Type B pancreatic cell (in vitro differentiated cells): ENCODE results near the gene GGT6. TPM values are rescaled to one million over a fixed set of nuclear protein-coding genes. Genes with fewer than 3 reads are reported as not detected.

ENCODE experiments used
- DNase-seq: peaks from one replicate; pipeline ENCODE4 v3.0.0; 2021; ENCODE audit warnings: mixed read lengths; ENCODE audit not compliant: unreplicated experiment; ENCODE audit errors: extremely low spot score
- H3K27ac Mint-ChIP-seq: 2 replicates; pipeline ENCODE4 v1.8.0; 2021; ENCODE audit warnings: mild to moderate bottlenecking, mixed read lengths
- H3K27me3 Mint-ChIP-seq: 2 replicates; pipeline ENCODE4 v1.8.0; 2021; ENCODE audit warnings: mixed read lengths
- H3K36me3 Mint-ChIP-seq: 2 replicates; pipeline ENCODE4 v1.8.0; 2021; ENCODE audit warnings: mixed read lengths
- H3K4me1 Mint-ChIP-seq: one replicate; pipeline ENCODE4 v1.8.0; 2021; ENCODE audit warnings: mixed read lengths; ENCODE audit not compliant: unreplicated experiment
- H3K4me3 Mint-ChIP-seq: 2 replicates; pipeline ENCODE4 v1.8.0; 2021; ENCODE audit warnings: mild to moderate bottlenecking, mixed read lengths
- H3K9me3 Mint-ChIP-seq: 2 replicates; pipeline ENCODE4 v1.8.0; 2021; ENCODE audit warnings: mixed read lengths
- total RNA-seq: library from RNA; stranded (reverse); gene quantifications from 2 replicates; pipeline ENCODE4 v1.2.1, GENCODE V29; 2021; ENCODE audit warnings: low replicate concordance
- TF ChIP-seq, protein P1 (sequence below): fragments of 200-600 bp; sonication (generic); conservative IDR thresholded peaks from 2 replicates; pipeline ENCODE4 v1.5.0; 2021; ENCODE audit warnings: antibody characterized with exemption, mild to moderate bottlenecking

GGT6 gene
- total RNA-seq, 1 donor from 2014 or later: 1.4 TPM

- H3K27me3 Mint-ChIP-seq: no peaks in the 10 kb centered on the region
- no peaks in the 10 kb centered on the region for H3K9me3 Mint-ChIP-seq
- no peak for DNase-seq
- no peaks in the 10 kb centered on the region for H3K36me3 Mint-ChIP-seq
- H3K4me1 Mint-ChIP-seq: peaks cover 22% of the 10 kb centered on the region
- peak overlapping the region; percentile 48 for H3K27ac Mint-ChIP-seq
- TF ChIP-seq, protein P1, sequence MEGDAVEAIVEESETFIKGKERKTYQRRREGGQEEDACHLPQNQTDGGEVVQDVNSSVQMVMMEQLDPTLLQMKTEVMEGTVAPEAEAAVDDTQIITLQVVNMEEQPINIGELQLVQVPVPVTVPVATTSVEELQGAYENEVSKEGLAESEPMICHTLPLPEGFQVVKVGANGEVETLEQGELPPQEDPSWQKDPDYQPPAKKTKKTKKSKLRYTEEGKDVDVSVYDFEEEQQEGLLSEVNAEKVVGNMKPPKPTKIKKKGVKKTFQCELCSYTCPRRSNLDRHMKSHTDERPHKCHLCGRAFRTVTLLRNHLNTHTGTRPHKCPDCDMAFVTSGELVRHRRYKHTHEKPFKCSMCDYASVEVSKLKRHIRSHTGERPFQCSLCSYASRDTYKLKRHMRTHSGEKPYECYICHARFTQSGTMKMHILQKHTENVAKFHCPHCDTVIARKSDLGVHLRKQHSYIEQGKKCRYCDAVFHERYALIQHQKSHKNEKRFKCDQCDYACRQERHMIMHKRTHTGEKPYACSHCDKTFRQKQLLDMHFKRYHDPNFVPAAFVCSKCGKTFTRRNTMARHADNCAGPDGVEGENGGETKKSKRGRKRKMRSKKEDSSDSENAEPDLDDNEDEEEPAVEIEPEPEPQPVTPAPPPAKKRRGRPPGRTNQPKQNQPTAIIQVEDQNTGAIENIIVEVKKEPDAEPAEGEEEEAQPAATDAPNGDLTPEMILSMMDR: no peak
- H3K4me3 Mint-ChIP-seq: peak overlapping the region; percentile 44
Observed at GRCh38 chr17:4557626-4558346, 2.6 kb downstream of the GGT6 start.

- H3K27ac Mint-ChIP-seq: no peak overlapping the region
- peak overlapping the region; percentile 47 for H3K4me3 Mint-ChIP-seq
- H3K9me3 Mint-ChIP-seq: no peaks in the 10 kb centered on the region
- peaks cover 22% of the 10 kb centered on the region for H3K4me1 Mint-ChIP-seq
- DNase-seq: no peak
- H3K27me3 Mint-ChIP-seq: no peaks in the 10 kb centered on the region
- H3K36me3 Mint-ChIP-seq: no peaks in the 10 kb centered on the region
- TF ChIP-seq, protein P1: no peak
Observed at GRCh38 chr17:4556996-4557395, 3.4 kb downstream of the GGT6 start.

GRCh38 chr17:4555873-4556759, 4.3 kb downstream of the GGT6 start:
- no peaks in the 10 kb centered on the region for H3K9me3 Mint-ChIP-seq
- TF ChIP-seq, protein P1: no peak
- peak overlapping the region; percentile 95 for H3K4me3 Mint-ChIP-seq
- peaks cover 22% of the 10 kb centered on the region for H3K4me1 Mint-ChIP-seq
- H3K27ac Mint-ChIP-seq: peak overlapping the region; percentile 92
- H3K27me3 Mint-ChIP-seq: no peaks in the 10 kb centered on the region
- no peak for DNase-seq
- peaks cover 1% of the 10 kb centered on the region for H3K36me3 Mint-ChIP-seq

DNA sequence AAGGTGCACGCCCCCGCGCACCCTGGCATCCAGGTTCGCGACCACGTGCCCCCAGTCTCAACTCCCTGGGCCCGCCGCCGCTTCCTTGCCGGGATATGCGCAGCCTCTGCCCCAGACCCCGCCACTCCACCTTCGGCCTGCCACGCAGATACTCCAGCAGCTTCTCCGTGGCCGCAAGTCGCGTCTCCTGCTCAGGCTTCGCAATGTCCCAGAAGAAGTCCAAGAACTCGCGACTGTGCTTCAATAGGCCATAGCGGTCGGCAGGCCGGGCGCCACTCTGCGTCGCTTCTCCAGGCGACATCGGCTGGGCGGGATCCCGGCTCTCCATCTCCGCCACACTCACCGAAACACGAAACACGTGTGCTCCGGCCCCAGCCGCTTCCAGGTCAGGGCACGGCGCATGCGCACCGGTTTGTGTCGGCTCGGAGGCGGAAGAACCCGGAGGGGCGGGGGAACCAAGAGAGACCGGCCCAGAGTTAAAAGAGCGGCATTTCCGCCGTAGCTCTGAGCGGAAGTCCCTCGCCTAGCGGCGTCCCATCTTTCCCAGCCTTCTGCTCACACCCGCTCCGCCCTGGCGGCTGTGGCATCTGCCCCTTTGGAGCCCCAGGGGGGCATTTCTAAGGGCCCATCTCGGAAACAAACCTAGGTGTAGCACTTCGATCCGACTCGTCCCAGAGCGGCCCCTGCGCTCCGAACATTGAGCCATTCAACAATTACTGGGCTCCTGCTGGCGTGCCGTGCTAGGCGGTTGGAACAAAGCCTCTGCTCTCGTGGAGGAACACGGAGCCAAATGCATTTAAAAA, 5.2 kb downstream of the GGT6 start, which contains the start of gene MYBBP1A:
Gene MYBBP1A, minus strand, starts transcription at position 388 of the 803 bp plus-strand sequence. Its CDS starts 60 bp downstream, at position 328.
- peak; percentile 97 for DNase-seq
- peaks cover 22% of the 10 kb centered on the region for H3K4me1 Mint-ChIP-seq
- H3K27ac Mint-ChIP-seq: peak within 1 kb of the TSS; percentile 92
- H3K36me3 Mint-ChIP-seq: peaks cover 4% of the 10 kb centered on the region
- H3K4me3 Mint-ChIP-seq: peak within 1 kb of the TSS; percentile 95
- TF ChIP-seq, protein P1: peak; percentile 73
- H3K27me3 Mint-ChIP-seq: no peaks in the 10 kb centered on the region
- no peaks in the 10 kb centered on the region for H3K9me3 Mint-ChIP-seq

- Mint-ChIP-seq H3K9me3 (no peaks in the 10 kb centered on the region), H3K27me3 (no peaks in the 10 kb centered on the region), H3K36me3 (peaks cover 4% of the 10 kb centered on the region), H3K4me3 (peak overlapping the region; percentile 95), H3K4me1 (peaks cover 22% of the 10 kb centered on the region), H3K27ac (peak overlapping the region; percentile 69)
- DNase-seq: no peak
- TF ChIP-seq, protein P1: no peak
Observed at GRCh38 chr17:4554441-4554996, 5.9 kb downstream of the GGT6 start.
